Stimulated activated CD4-positive, alpha-beta T cell treated with anti-CD3 and anti-CD28 coated beads, Interleukin-15, amount 100 ng/mL, for 24 hours (primary cell): ENCODE measurements around the gene AIM2.
"Not testable (repeated sequence)": the region's sequence is repeated elsewhere in the genome, so short reads cannot be mapped to it uniquely, and the experiment has no call there.

Experiments
- DNase-seq: peaks from one replicate; pipeline ENCODE4 v3.0.0-alpha.2; 2020

AIM2 gene

GRCh38 chr1:159077120-159077961 is 775 bp upstream of the AIM2 start:
- peak; percentile 97 for DNase-seq

GRCh38 chr1:159071970-159072582 is 4.5 kb downstream of the AIM2 start:
- DNase-seq = no peak

GRCh38 chr1:159068886-159069285 is 7.7 kb downstream of the AIM2 start:
- no peak for DNase-seq

GRCh38 chr1:159067699-159068621 is 8.6 kb downstream of the AIM2 start:
- DNase-seq = no peak

- no peak for DNase-seq
Measured at GRCh38 chr1:159066108-159066507, 10.5 kb downstream of the AIM2 start.

GRCh38 chr1:159065106-159065505 is 11.5 kb downstream of the AIM2 start:
- no peak for DNase-seq

- DNase-seq = no peak
Measured at GRCh38 chr1:159058751-159059150, 17.8 kb downstream of the AIM2 start.

- DNase-seq = no peak
Measured at GRCh38 chr1:159056069-159056698, 20.4 kb downstream of the AIM2 start.

GRCh38 chr1:159055181-159055641 is 21.4 kb downstream of the AIM2 start:
- DNase-seq = no peak

- DNase-seq = no peak
Measured at GRCh38 chr1:159054427-159054826, 22.1 kb downstream of the AIM2 start.

- no peak for DNase-seq
Measured at GRCh38 chr1:159051436-159051835, 25.1 kb downstream of the AIM2 start.

GRCh38 chr1:159046486-159046885 is 30.1 kb downstream of the AIM2 start:
- not testable (repeated sequence) for DNase-seq

GRCh38 chr1:159040893-159041724 is 35.5 kb downstream of the AIM2 start:
- peak; percentile 35 for DNase-seq

- DNase-seq = no peak
Measured at GRCh38 chr1:159040206-159040605, 36.4 kb downstream of the AIM2 start.

- DNase-seq = no peak
Measured at GRCh38 chr1:159030877-159031447, 45.6 kb downstream of the AIM2 start.

- DNase-seq = no peak
Measured at GRCh38 chr1:159030311-159030710, 46.3 kb downstream of the AIM2 start.

- DNase-seq = not testable (repeated sequence)
Measured at GRCh38 chr1:159026841-159027240, 49.7 kb downstream of the AIM2 start.

GRCh38 chr1:159025043-159025442 is 51.5 kb downstream of the AIM2 start:
- DNase-seq = no peak

- no peak for DNase-seq
Measured at GRCh38 chr1:159023723-159024122, 52.8 kb downstream of the AIM2 start.

- peak; percentile 78 for DNase-seq
Measured at GRCh38 chr1:159015440-159015909, 61.1 kb downstream of the AIM2 start.

- DNase-seq = peak; percentile 32
Measured at GRCh38 chr1:159014851-159015250, 61.7 kb downstream of the AIM2 start.
